ENCODE data around the gene CAMTA1.

The CAMTA1 gene

DNA sequence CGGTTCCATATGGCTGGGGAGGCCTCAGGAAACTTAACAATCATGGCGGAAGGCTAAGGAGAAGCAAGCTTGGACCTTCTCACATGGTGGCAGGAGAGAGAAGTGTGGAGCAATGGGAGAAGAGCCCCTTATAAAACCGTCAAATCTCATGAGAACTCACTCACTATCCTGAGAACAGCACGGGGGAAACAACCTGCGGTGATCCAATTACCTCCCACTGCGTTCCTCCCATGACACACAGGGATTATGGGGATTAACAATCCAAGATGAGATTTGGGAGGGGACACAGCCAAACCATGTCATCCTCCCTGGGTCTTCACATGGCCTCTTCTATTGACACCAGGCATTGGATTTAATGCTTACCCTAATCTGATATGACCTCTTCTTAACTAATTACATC lies 530.7 kb downstream of the CAMTA1 start (continued):
- no peak for TF ChIP-seq ZNF132 (tag by site-specific recombination; IDR thresholded peaks at IDR 0.05; ENCODE audit: borderline replicate concordance)
- TF ChIP-seq, protein P1, sequence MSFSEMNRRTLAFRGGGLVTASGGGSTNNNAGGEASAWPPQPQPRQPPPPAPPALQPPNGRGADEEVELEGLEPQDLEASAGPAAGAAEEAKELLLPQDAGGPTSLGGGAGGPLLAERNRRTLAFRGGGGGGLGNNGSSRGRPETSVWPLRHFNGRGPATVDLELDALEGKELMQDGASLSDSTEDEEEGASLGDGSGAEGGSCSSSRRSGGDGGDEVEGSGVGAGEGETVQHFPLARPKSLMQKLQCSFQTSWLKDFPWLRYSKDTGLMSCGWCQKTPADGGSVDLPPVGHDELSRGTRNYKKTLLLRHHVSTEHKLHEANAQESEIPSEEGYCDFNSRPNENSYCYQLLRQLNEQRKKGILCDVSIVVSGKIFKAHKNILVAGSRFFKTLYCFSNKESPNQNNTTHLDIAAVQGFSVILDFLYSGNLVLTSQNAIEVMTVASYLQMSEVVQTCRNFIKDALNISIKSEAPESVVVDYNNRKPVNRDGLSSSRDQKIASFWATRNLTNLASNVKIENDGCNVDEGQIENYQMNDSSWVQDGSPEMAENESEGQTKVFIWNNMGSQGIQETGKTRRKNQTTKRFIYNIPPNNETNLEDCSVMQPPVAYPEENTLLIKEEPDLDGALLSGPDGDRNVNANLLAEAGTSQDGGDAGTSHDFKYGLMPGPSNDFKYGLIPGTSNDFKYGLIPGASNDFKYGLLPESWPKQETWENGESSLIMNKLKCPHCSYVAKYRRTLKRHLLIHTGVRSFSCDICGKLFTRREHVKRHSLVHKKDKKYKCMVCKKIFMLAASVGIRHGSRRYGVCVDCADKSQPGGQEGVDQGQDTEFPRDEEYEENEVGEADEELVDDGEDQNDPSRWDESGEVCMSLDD (tag by site-specific recombination; IDR thresholded peaks at IDR 0.05), result no peak

DNA sequence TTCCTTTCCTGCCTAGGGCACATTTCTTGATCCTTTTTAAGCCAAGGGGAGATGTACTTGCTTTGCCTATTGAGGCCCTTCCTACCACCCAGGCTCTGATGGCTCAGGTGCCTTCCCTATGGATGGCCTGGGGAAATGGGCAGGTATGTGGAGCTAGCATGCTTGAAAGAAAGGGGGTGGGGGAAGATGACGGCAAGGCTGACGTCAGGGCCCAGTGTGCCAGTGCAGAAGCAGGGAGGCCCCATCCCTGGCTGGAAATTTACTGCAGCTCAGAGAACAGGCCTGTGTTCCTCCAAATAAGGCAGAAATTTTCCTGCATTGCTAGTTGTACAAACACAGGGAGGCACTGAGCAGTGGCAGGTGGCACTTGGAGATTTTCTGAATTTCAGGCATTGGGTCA lies 532.6 kb downstream of the CAMTA1 start:
- Histone ChIP-seq H3K27ac (ENCODE audit: extremely low read depth, low read depth, low read length) (no peak overlapping the region), H3K9me3 (ENCODE audit: control insufficient read depth, insufficient read depth, low read depth, low read length) (no peaks in the 10 kb centered on the region), H3K4me1 (ENCODE audit: control insufficient read depth, insufficient read depth, low read length) (no peaks in the 10 kb centered on the region), H3K36me3 (ENCODE audit: control insufficient read depth in 2 of 2, insufficient read depth in 1 of 2, low read length in 2 of 2) (no peaks in the 10 kb centered on the region), H3K4me3 (ENCODE audit: low read depth, low read length) (no peak overlapping the region)
- POLR2A ChIA-PET, result interaction anchor here (0.5 kb wide), 1 partner anchor 200 kb away, joined by 6 read pairs; no protein-coding TSS in a partner anchor
- CTCF ChIA-PET, result interaction anchor here (0.6 kb wide), 2 partner anchors 11 to 126 kb away, joined by 3 to 4 read pairs; no protein-coding TSS in a partner anchor
- TF ChIP-seq REPIN1 (tag by site-specific recombination; IDR thresholded peaks at IDR 0.05; ENCODE audit: low read depth) (no peak), ZNF239 (tag by site-specific recombination; IDR thresholded peaks at IDR 0.05) (no peak), ZNF555 (tag by site-specific recombination; conservative IDR thresholded peaks at IDR 0.05) (no peak), ZNF37A (tag by site-specific recombination; IDR thresholded peaks at IDR 0.05) (no peak), KLF8 (tag by site-specific recombination; IDR thresholded peaks at IDR 0.05) (no peak), ZNF658 (tag by site-specific recombination; IDR thresholded peaks at IDR 0.05) (no peak), ZNF174 (tag by site-specific recombination; IDR thresholded peaks at IDR 0.05) (no peak), ZNF747 (tag by site-specific recombination; IDR thresholded peaks at IDR 0.05) (no peak), ZNF600 (tag by site-specific recombination; IDR thresholded peaks at IDR 0.05) (no peak)

DNA sequence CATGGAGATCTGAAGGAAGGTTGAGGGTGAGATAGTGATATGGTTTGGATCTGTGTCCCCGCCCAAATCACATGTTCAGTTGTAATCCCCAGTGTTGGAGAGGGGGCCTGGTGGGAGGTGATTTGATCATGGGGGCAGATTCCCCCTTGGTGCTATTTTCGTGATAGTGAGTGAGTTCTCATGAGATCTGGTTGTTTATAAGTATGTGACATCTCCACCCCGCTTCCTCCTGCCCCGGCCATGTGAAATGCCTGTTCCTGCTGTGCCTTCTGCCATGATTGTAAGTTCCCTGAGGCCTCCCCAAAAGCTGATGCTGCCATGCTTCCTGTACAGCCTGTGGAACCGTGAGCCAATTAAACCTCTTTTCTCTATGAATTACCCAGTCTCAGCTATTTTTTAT lies 533.9 kb downstream of the CAMTA1 start:
- ChIA-PET POLR2A (no interaction called here), CTCF (interaction anchor here (0.7 kb wide), 1 partner anchor 249 kb away, joined by 6 read pairs; no protein-coding TSS in a partner anchor)
- H3K9me3 ChIP-seq (ENCODE audit: control insufficient read depth, insufficient read depth, low read depth, low read length), result no peaks in the 10 kb centered on the region
- no peak overlapping the region for H3K27ac ChIP-seq (ENCODE audit: extremely low read depth, low read depth, low read length)
- no peaks in the 10 kb centered on the region for H3K4me1 ChIP-seq (ENCODE audit: control insufficient read depth, insufficient read depth, low read length)
- no peak overlapping the region for H3K4me3 ChIP-seq (ENCODE audit: low read depth, low read length)
- no peaks in the 10 kb centered on the region for H3K36me3 ChIP-seq (ENCODE audit: control insufficient read depth in 2 of 2, insufficient read depth in 1 of 2, low read length in 2 of 2)
- TF ChIP-seq GLIS1 (tag by site-specific recombination; IDR thresholded peaks at IDR 0.05) (no peak), ZNF48 (tag by site-specific recombination; IDR thresholded peaks at IDR 0.05) (no peak), ZNF707 (tag by site-specific recombination; IDR thresholded peaks at IDR 0.05) (no peak), ZNF560 (tag by site-specific recombination; IDR thresholded peaks at IDR 0.05; ENCODE audit: borderline replicate concordance) (no peak), ZEB2 (tag by site-specific recombination; IDR thresholded peaks at IDR 0.05) (no peak), ZNF600 (tag by site-specific recombination; IDR thresholded peaks at IDR 0.05) (no peak), ZNF677 (tag by site-specific recombination; IDR thresholded peaks at IDR 0.05) (no peak), MZF1 (tag by site-specific recombination; IDR thresholded peaks at IDR 0.05; ENCODE audit: borderline replicate concordance) (no peak)
- TF ChIP-seq, protein P2, sequence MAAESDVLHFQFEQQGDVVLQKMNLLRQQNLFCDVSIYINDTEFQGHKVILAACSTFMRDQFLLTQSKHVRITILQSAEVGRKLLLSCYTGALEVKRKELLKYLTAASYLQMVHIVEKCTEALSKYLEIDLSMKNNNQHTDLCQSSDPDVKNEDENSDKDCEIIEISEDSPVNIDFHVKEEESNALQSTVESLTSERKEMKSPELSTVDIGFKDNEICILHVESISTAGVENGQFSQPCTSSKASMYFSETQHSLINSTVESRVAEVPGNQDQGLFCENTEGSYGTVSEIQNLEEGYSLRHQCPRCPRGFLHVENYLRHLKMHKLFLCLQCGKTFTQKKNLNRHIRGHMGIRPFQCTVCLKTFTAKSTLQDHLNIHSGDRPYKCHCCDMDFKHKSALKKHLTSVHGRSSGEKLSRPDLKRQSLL (tag by site-specific recombination; IDR thresholded peaks at IDR 0.05), result no peak
- TF ChIP-seq, protein P3, sequence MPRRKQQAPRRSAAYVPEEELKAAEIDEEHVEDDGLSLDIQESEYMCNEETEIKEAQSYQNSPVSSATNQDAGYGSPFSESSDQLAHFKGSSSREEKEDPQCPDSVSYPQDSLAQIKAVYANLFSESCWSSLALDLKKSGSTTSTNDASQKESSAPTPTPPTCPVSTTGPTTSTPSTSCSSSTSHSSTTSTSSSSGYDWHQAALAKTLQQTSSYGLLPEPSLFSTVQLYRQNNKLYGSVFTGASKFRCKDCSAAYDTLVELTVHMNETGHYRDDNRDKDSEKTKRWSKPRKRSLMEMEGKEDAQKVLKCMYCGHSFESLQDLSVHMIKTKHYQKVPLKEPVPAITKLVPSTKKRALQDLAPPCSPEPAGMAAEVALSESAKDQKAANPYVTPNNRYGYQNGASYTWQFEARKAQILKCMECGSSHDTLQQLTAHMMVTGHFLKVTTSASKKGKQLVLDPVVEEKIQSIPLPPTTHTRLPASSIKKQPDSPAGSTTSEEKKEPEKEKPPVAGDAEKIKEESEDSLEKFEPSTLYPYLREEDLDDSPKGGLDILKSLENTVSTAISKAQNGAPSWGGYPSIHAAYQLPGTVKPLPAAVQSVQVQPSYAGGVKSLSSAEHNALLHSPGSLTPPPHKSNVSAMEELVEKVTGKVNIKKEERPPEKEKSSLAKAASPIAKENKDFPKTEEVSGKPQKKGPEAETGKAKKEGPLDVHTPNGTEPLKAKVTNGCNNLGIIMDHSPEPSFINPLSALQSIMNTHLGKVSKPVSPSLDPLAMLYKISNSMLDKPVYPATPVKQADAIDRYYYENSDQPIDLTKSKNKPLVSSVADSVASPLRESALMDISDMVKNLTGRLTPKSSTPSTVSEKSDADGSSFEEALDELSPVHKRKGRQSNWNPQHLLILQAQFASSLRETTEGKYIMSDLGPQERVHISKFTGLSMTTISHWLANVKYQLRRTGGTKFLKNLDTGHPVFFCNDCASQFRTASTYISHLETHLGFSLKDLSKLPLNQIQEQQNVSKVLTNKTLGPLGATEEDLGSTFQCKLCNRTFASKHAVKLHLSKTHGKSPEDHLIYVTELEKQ (tag by site-specific recombination; IDR thresholded peaks at IDR 0.05; ENCODE audit: borderline replicate concordance), result no peak
- TF ChIP-seq, protein P4, sequence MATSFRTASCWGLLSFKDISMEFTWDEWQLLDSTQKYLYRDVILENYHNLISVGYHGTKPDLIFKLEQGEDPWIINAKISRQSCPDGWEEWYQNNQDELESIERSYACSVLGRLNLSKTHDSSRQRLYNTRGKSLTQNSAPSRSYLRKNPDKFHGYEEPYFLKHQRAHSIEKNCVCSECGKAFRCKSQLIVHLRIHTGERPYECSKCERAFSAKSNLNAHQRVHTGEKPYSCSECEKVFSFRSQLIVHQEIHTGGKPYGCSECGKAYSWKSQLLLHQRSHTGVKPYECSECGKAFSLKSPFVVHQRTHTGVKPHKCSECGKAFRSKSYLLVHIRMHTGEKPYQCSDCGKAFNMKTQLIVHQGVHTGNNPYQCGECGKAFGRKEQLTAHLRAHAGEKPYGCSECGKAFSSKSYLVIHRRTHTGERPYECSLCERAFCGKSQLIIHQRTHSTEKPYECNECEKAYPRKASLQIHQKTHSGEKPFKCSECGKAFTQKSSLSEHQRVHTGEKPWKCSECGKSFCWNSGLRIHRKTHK (tag by site-specific recombination; IDR thresholded peaks at IDR 0.05), result no peak
- TF ChIP-seq, protein P5, sequence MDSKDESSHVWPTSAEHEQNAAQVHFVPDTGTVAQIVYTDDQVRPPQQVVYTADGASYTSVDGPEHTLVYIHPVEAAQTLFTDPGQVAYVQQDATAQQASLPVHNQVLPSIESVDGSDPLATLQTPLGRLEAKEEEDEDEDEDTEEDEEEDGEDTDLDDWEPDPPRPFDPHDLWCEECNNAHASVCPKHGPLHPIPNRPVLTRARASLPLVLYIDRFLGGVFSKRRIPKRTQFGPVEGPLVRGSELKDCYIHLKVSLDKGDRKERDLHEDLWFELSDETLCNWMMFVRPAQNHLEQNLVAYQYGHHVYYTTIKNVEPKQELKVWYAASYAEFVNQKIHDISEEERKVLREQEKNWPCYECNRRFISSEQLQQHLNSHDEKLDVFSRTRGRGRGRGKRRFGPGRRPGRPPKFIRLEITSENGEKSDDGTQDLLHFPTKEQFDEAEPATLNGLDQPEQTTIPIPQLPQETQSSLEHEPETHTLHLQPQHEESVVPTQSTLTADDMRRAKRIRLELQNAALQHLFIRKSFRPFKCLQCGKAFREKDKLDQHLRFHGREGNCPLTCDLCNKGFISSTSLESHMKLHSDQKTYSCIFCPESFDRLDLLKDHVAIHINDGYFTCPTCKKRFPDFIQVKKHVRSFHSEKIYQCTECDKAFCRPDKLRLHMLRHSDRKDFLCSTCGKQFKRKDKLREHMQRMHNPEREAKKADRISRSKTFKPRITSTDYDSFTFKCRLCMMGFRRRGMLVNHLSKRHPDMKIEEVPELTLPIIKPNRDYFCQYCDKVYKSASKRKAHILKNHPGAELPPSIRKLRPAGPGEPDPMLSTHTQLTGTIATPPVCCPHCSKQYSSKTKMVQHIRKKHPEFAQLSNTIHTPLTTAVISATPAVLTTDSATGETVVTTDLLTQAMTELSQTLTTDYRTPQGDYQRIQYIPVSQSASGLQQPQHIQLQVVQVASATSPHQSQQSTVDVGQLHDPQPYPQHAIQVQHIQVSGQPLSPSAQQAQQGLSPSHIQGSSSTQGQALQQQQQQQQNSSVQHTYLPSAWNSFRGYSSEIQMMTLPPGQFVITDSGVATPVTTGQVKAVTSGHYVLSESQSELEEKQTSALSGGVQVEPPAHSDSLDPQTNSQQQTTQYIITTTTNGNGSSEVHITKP (tag by site-specific recombination; IDR thresholded peaks at IDR 0.05), result no peak

Measured in HEK293 (cell line).